PC-9 (cell line): ENCODE results near the gene TPST2. TPM values are rescaled to one million over a fixed set of nuclear protein-coding genes. Genes with fewer than 3 reads are reported as not detected.
A peak's percentile ranks its signal among the peaks of the same experiment; 100 is the strongest.

Source experiments
- BruUV-seq: library from RNA; stranded (reverse); fragments of 400-500 nt; replicated peaks from 2 replicates; lab custom pipeline; 2021; lab: Mats Ljungman, UMichigan
- CTCF ChIA-PET: fragments of 300-600 bp; sonication (Branson Sonifier 250); formaldehyde crosslinking; loops from one replicate; lab custom pipeline; 2022; ENCODE audit warnings: antibody characterized with exemption; lab: Charles Lee
- POLR2A ChIA-PET: fragments of 300-600 bp; sonication (Branson Sonifier 250); formaldehyde crosslinking; loops from one replicate; lab custom pipeline; 2022; ENCODE audit warnings: antibody characterized with exemption; ENCODE audit not compliant: unreplicated experiment; lab: Charles Lee
- DNase-seq, 2 experiments: peaks; one replicate each; pipeline versions ENCODE4 v3.0.0 to v3.0.0-alpha.2; 2015 to 2022; ENCODE audit warnings: mixed read lengths in 1 of 2
- H2AFZ ChIP-seq: fragments of 200-600 bp; sonication (generic); 2 replicates; pipeline ENCODE4 v1.8.1; 2017; ENCODE audit warnings: antibody characterized with exemption
- H3F3A ChIP-seq: fragments of 200-600 bp; sonication (generic); 2 replicates; pipeline ENCODE4 v1.8.1; 2017; ENCODE audit warnings: antibody characterized with exemption, mild to moderate bottlenecking, low read depth; ENCODE audit not compliant: insufficient read depth
- H3K27ac ChIP-seq: fragments of 200-600 bp; sonication (generic); 2 replicates; pipeline ENCODE4 v1.6.1; 2016; ENCODE audit warnings: mixed run types
- H3K27me3 ChIP-seq: fragments of 200-600 bp; sonication (generic); 2 replicates; pipeline ENCODE4 v1.6.1; 2016; ENCODE audit warnings: low read depth, mixed run types; ENCODE audit not compliant: insufficient read depth
- H3K36me3 ChIP-seq: fragments of 200-600 bp; sonication (generic); 2 replicates; pipeline ENCODE4 v1.6.1; 2016; ENCODE audit warnings: low read depth, mixed run types
- H3K4me1 ChIP-seq: fragments of 200-600 bp; sonication (generic); replicated peaks from 2 replicates; pipeline ENCODE4 v1.6.1; 2016; ENCODE audit warnings: mixed run types; ENCODE audit not compliant: insufficient read depth
- H3K4me2 ChIP-seq: fragments of 200-600 bp; sonication (generic); 2 replicates; pipeline ENCODE4 v1.6.1; 2017; ENCODE audit warnings: mixed run types
- H3K4me3 ChIP-seq: fragments of 200-600 bp; sonication (generic); 2 replicates; pipeline ENCODE4 v1.6.1; 2016; ENCODE audit warnings: mixed run types
- H3K79me2 ChIP-seq: fragments of 200-600 bp; sonication (generic); 2 replicates; pipeline ENCODE4 v1.6.1; 2017; ENCODE audit warnings: low read depth, mixed run types
- H3K9me2 ChIP-seq: fragments of 200-600 bp; sonication (generic); 2 replicates; pipeline ENCODE4 v1.8.1; 2017; ENCODE audit warnings: mild to moderate bottlenecking; ENCODE audit not compliant: insufficient read depth
- H3K9me3 ChIP-seq: fragments of 200-600 bp; sonication (generic); 2 replicates; pipeline ENCODE4 v1.8.1; 2016; ENCODE audit warnings: low read depth; ENCODE audit not compliant: insufficient read depth
- H4K20me1 ChIP-seq: fragments of 200-600 bp; sonication (generic); 2 replicates; pipeline ENCODE4 v1.8.1; 2017; ENCODE audit not compliant: insufficient read depth
- EZH2 ChIP-seq: fragments of 200-600 bp; sonication (generic); IDR thresholded peaks from 2 replicates; pipeline ENCODE4 v1.8.0; 2017; ENCODE audit warnings: antibody characterized with exemption, low read depth
- intact Hi-C: fragments of 100-400 bp; cut with micrococcal nuclease; formaldehyde crosslinking; loops from one replicate; pipeline ENCODE4 v1.10.0; 2022; ENCODE audit not compliant: unreplicated experiment
- total RNA-seq: library from RNA; stranded (reverse); gene quantifications from 2 replicates; pipeline ENCODE4 v1.2.3, GENCODE V29; 2021
- TF ChIP-seq, protein P1 (sequence below): fragments of 200-600 bp; sonication (generic); conservative IDR thresholded peaks from 2 replicates; pipeline ENCODE4 v1.6.1; 2017; ENCODE audit warnings: mixed run types, antibody characterized with exemption, mild to moderate bottlenecking, moderate library complexity

TPST2 gene
- total RNA-seq, 1 experiment from 2014 or later, result 13.5 TPM

DNA sequence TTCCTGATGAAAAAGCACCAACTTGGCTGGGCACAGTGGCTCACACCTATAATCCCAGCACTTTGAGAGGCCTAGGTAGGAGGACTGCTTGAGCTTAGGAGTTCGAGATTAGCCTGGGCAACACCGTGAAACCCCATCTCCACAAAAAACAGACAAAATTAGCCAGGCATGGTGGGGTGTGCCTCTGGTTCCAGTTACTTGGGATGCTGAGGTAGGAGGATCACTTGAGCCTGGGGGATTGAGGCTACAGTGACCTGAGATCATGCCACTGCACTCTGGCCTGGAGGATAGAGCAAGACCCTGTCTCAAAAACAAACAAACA lies 109.4 kb downstream of the TPST2 start:
- CTCF ChIA-PET, result no interaction called here
- H3K79me2 ChIP-seq, result peaks cover 34% of the 10 kb centered on the region

DNA sequence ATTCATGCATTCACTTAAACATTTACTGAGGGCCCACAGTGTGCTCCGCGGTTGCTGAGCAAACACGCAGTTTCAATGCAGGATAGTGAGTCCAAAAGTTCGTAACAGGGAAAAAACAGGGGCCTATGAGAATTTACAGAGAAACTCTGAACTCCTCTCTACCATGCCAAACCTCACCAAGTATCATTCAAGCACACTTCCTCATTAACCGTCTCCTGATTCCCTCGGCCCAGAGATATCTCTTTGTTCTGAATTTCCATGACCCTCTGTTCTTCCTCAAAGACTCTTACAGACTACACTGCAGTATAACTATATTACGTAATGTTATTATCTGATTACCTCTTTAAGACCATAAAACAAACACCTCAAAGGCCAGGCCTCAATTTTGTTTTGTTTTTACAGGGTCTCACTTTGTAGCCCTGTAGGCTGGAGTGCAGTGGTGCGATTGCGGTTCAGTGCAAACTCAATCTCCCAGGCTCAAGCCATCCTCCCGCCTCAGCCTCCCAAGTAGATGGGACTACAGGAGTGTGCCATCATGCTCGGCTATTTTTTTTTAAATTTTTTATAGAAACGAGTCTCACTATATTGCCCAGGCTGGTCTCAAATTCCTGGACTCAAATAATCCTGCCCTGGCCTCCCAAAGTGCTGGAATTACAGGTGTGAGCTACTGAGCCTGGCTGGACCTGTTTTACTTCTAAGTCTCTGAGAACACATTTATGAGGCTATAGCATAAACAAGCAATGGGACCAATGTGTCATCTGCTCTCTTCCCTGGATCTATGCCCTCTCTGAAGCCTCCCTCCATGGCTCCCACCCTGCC lies 109.9 kb downstream of the TPST2 start:
- Histone ChIP-seq H3K9me2 (no peaks in the 10 kb centered on the region), H3K79me2 (peaks cover 28% of the 10 kb centered on the region), H3K36me3 (0 out of 2 replicates have a peak, but pooled peaks cover 2% of the 10 kb centered on the region), H3K9me3 (no peaks in the 10 kb centered on the region), H3K4me3 (no peak overlapping the region), H3K27me3 (no peaks in the 10 kb centered on the region), H3K27ac (no peak overlapping the region), H4K20me1 (no peaks in the 10 kb centered on the region; the same call in 1 of the 2 replicates), H3K4me2 (peak overlapping the region; percentile 30; the same call in 1 of the 2 replicates), H3K4me1 (peaks cover 22% of the 10 kb centered on the region), H3F3A (no peaks in the 10 kb centered on the region), H2AFZ (no peak overlapping the region)
- intact Hi-C loops, result no loop called here
- no TSS peak for BruUV-seq
- DNase-seq, result no peak
- POLR2A ChIA-PET, result no interaction called here
- TF ChIP-seq EZH2, result no peak
- TF ChIP-seq, protein P1, sequence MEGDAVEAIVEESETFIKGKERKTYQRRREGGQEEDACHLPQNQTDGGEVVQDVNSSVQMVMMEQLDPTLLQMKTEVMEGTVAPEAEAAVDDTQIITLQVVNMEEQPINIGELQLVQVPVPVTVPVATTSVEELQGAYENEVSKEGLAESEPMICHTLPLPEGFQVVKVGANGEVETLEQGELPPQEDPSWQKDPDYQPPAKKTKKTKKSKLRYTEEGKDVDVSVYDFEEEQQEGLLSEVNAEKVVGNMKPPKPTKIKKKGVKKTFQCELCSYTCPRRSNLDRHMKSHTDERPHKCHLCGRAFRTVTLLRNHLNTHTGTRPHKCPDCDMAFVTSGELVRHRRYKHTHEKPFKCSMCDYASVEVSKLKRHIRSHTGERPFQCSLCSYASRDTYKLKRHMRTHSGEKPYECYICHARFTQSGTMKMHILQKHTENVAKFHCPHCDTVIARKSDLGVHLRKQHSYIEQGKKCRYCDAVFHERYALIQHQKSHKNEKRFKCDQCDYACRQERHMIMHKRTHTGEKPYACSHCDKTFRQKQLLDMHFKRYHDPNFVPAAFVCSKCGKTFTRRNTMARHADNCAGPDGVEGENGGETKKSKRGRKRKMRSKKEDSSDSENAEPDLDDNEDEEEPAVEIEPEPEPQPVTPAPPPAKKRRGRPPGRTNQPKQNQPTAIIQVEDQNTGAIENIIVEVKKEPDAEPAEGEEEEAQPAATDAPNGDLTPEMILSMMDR, result no peak
- CTCF ChIA-PET, result no interaction called here

More for the DNA sequence above, 109.4 kb downstream of the TPST2 start:
- Histone ChIP-seq H3K36me3 (0 out of 2 replicates have a peak, but pooled peaks cover 2% of the 10 kb centered on the region), H3K9me2 (no peaks in the 10 kb centered on the region), H3K9me3 (no peaks in the 10 kb centered on the region), H4K20me1 (no peaks in the 10 kb centered on the region; the same call in 1 of the 2 replicates), H3K4me3 (no peak overlapping the region), H3K27me3 (no peaks in the 10 kb centered on the region), H3F3A (no peaks in the 10 kb centered on the region), H2AFZ (no peak overlapping the region), H3K27ac (no peak overlapping the region), H3K4me1 (peaks cover 23% of the 10 kb centered on the region), H3K4me2 (peak overlapping the region; percentile 30; the same call in 1 of the 2 replicates)
- intact Hi-C loops, result no loop called here
- DNase-seq, result no peak
- POLR2A ChIA-PET, result no interaction called here
- BruUV-seq, result no TSS peak
- TF ChIP-seq, protein P1, result no peak
- TF ChIP-seq EZH2, result no peak

DNA sequence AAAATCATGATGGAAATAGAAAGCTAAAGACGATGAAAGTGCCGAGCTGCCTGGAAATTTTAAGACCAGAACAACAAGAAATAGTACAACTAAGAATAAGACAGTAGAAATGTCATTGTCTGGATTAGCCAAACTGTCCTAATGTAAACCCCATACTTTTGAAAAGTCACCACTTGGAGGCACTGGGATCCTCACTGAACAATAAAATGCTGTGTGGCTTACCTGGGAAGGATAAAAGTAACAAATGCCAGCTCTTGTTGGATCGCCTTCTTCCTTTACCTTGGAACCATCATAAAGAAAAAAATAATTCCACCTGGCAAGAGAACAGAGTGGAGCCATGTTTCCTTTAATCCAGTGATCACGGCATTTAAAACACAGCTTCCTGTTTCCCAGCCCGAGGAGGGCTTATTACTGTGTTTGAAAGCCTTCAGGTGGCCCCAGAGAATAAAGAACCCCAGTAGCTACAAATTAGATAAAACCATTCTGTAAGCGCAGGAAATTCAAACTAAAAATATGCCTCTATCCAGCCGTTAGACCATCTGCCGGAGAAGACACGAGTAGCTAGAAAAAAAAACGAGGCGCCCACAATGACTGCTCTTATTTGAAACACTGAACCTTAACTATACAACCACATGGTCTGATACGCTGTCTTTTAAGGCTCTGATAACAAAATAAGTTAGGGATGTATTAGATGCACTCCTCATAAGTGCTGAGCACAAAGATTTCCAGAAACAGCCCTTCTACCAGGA lies 110.7 kb downstream of the TPST2 start:
- no peaks in the 10 kb centered on the region; the same call in 1 of the 2 replicates for H4K20me1 ChIP-seq
- H3K36me3 ChIP-seq, result 0 out of 2 replicates have a peak, but pooled peaks cover 2% of the 10 kb centered on the region
- POLR2A ChIA-PET, result no interaction called here
- no peak overlapping the region for H3K4me3 ChIP-seq
- CTCF ChIA-PET, result no interaction called here
- TF ChIP-seq, protein P1, result no peak
- TF ChIP-seq EZH2, result no peak
- BruUV-seq, result no TSS peak
- peaks cover 20% of the 10 kb centered on the region for H3K79me2 ChIP-seq
- H3K27ac ChIP-seq, result no peak overlapping the region
- H3K4me1 ChIP-seq, result peaks cover 14% of the 10 kb centered on the region
- no peak overlapping the region for H3K4me2 ChIP-seq
- H3K9me2 ChIP-seq, result no peaks in the 10 kb centered on the region
- H2AFZ ChIP-seq, result no peak overlapping the region
- no peaks in the 10 kb centered on the region for H3K27me3 ChIP-seq
- no peaks in the 10 kb centered on the region for H3F3A ChIP-seq
- intact Hi-C loops, result no loop called here
- no peak for DNase-seq
- H3K9me3 ChIP-seq, result no peaks in the 10 kb centered on the region
